BE2C (cell line): ENCODE measurements around the gene RTP2.

Experiments used
- DNase-seq: peaks from one replicate; pipeline ENCODE4 v3.0.0-alpha.2; 2020
- H3K27me3 ChIP-seq: fragments of 250-450 bp; sonication (Bioruptor Pico); 2 replicates; pipeline ENCODE4 v1.5.1; 2020; ENCODE audit warnings: mild to moderate bottlenecking
- H3K36me3 ChIP-seq: fragments of 250-450 bp; sonication (Bioruptor Pico); 2 replicates; pipeline ENCODE4 v1.5.1; 2020; ENCODE audit warnings: mild to moderate bottlenecking
- H3K4me1 ChIP-seq: fragments of 250-450 bp; sonication (Bioruptor Pico); 2 replicates; pipeline ENCODE4 v1.5.1; 2020
- H3K4me3 ChIP-seq: 2 replicates; pipeline ENCODE4 v1.5.1; 2011; ENCODE audit warnings: low read depth, low read length
- H3K9me3 ChIP-seq: fragments of 250-450 bp; sonication (Bioruptor Pico); 2 replicates; pipeline ENCODE4 v1.5.1; 2020
- CTCF ChIP-seq: IDR thresholded peaks from 2 replicates; pipeline ENCODE4 v1.5.1; 2012; ENCODE audit warnings: mild to moderate bottlenecking, low read depth, low read length

Gene RTP2

GRCh38 chr3:187667526-187667925, 34.8 kb downstream of the RTP2 start:
- Histone ChIP-seq H3K4me3 (no peak overlapping the region), H3K36me3 (no peaks in the 10 kb centered on the region), H3K4me1 (no peaks in the 10 kb centered on the region), H3K27me3 (peaks cover 70% of the 10 kb centered on the region), H3K9me3 (no peaks in the 10 kb centered on the region)
- DNase-seq, result no peak
- no peak for TF ChIP-seq CTCF

- TF ChIP-seq CTCF, result no peak
- Histone ChIP-seq H3K9me3 (no peaks in the 10 kb centered on the region), H3K27me3 (peaks cover 54% of the 10 kb centered on the region), H3K4me3 (no peak overlapping the region), H3K36me3 (no peaks in the 10 kb centered on the region), H3K4me1 (no peaks in the 10 kb centered on the region)
- DNase-seq, result no peak
Measured at GRCh38 chr3:187665764-187666402, 36.5 kb downstream of the RTP2 start.

GRCh38 chr3:187665010-187665409, 37.3 kb downstream of the RTP2 start:
- no peaks in the 10 kb centered on the region for H3K4me1 ChIP-seq
- no peak overlapping the region for H3K4me3 ChIP-seq
- H3K36me3 ChIP-seq, result no peaks in the 10 kb centered on the region
- no peaks in the 10 kb centered on the region for H3K9me3 ChIP-seq
- no peak for DNase-seq
- H3K27me3 ChIP-seq, result peaks cover 45% of the 10 kb centered on the region
- no peak for TF ChIP-seq CTCF

GRCh38 chr3:187662848-187663409, 39.4 kb downstream of the RTP2 start:
- Histone ChIP-seq H3K9me3 (no peaks in the 10 kb centered on the region), H3K36me3 (no peaks in the 10 kb centered on the region), H3K4me3 (no peak overlapping the region), H3K27me3 (peaks cover 24% of the 10 kb centered on the region), H3K4me1 (no peaks in the 10 kb centered on the region)
- TF ChIP-seq CTCF, result no peak
- no peak for DNase-seq

- DNase-seq, result no peak
- no peak for TF ChIP-seq CTCF
- no peaks in the 10 kb centered on the region for H3K9me3 ChIP-seq
- H3K36me3 ChIP-seq, result no peaks in the 10 kb centered on the region
- no peak overlapping the region for H3K4me3 ChIP-seq
- peaks cover 13% of the 10 kb centered on the region for H3K27me3 ChIP-seq
- H3K4me1 ChIP-seq, result no peaks in the 10 kb centered on the region
Measured at GRCh38 chr3:187661267-187661666, 41.1 kb downstream of the RTP2 start.

- no peaks in the 10 kb centered on the region for H3K9me3 ChIP-seq
- H3K4me1 ChIP-seq, result no peaks in the 10 kb centered on the region
- H3K4me3 ChIP-seq, result no peak overlapping the region
- DNase-seq, result no peak
- H3K36me3 ChIP-seq, result no peaks in the 10 kb centered on the region
- no peak for TF ChIP-seq CTCF
- H3K27me3 ChIP-seq, result 0 out of 2 replicates have a peak, but pooled peaks cover 3% of the 10 kb centered on the region
Measured at GRCh38 chr3:187651282-187651681, 51.1 kb downstream of the RTP2 start.
